Gastrocnemius medialis (tissue), 4 donors: ENCODE measurements around the gene EIF1AD.

Experiments
- CTCF ChIP-seq, 5 experiments: fragments of 450-650 bp in 3 of 5; fragments of 200-600 bp in 2 of 5; sonication (generic) in 2 of 5; IDR thresholded peaks in 4 of 5; conservative IDR thresholded peaks in 1 of 5; 1 replicate in 4 of 5; 2 replicates in 1 of 5; pipeline ENCODE4 v1.5.1; 2016 to 2019; ENCODE audit warnings: antibody characterized with exemption in 5 of 5, mild to moderate bottlenecking in 3 of 5, moderate library complexity in 3 of 5
- POLR2A ChIP-seq, 2 donors: fragments of 450-650 bp; IDR thresholded peaks; one replicate each; pipeline ENCODE4 v1.6.1; 2017; ENCODE audit warnings: antibody characterized with exemption in 2 of 2, mild to moderate bottlenecking in 2 of 2, moderate library complexity in 2 of 2

DNA sequence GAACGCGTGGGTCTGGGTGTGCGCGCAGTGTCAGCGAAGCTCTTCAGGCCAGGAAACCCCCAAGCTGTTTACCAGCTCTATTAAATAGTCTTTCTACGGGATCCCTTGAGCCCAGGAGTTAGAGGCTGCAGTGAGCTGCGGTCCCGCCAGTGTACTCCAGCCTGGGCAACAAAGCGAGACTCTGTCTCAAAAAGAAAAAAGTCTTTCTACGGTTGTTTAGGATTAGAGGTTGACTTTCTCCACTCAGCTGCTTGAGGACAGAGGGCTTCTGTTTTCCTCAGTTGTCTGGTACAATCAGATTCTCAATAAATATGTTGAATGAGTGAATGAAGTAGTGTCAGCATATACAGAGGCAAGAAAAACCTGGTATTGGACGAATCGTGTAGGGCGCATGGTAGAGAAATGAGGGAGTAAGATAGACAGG, 39.8 kb downstream of the EIF1AD start:
- TF ChIP-seq CTCF (IDR thresholded peaks at IDR 0.05 in 4 of 5, conservative IDR thresholded peaks at IDR 0.05 in 1 of 5) (no peak), POLR2A (IDR thresholded peaks at IDR 0.05) (no peak)
